GM12878 (cell line): ENCODE measurements around the gene LDLRAD3. TPM values are rescaled to one million over a fixed set of nuclear protein-coding genes. Genes with fewer than 3 reads are reported as not detected.

Experiments used
- ATAC-seq: fragments of 200-7000 bp; cut with Tn5 transposase; 3 replicates; pipeline ENCODE4 v1.9.1; 2020; ENCODE audit warnings: mild to moderate bottlenecking, moderate library complexity
- BruUV-seq: library from RNA; stranded (reverse); fragments of 400-500 nt; replicated peaks from 2 replicates; lab custom pipeline; 2021; lab: Mats Ljungman, UMichigan
- CTCF ChIA-PET: fragments of 300-600 bp; sonication (Branson Sonifier 250); formaldehyde crosslinking; extraction: SDS; loops from one replicate; lab custom pipeline; 2021; ENCODE audit warnings: inconsistent platforms; lab: Yijun Ruan, JAX
- POLR2A ChIA-PET: fragments of 350-600 bp; formaldehyde crosslinking; extraction: SDS; loops from one replicate; lab custom pipeline; 2021; ENCODE audit warnings: inconsistent platforms; lab: Charles Lee
- RAD21 ChIA-PET: fragments of 300-600 bp; sonication (Branson Sonifier 250); formaldehyde crosslinking; loops from one replicate; lab custom pipeline; 2023; ENCODE audit warnings: antibody characterized with exemption; ENCODE audit not compliant: unreplicated experiment; lab: Charles Lee
- SMC1A ChIA-PET: fragments of 300-600 bp; sonication (Branson Sonifier 250); formaldehyde crosslinking; loops from one replicate; lab custom pipeline; 2023; ENCODE audit not compliant: unreplicated experiment, uncharacterized antibody; lab: Charles Lee
- DNase-seq: peaks from one replicate; pipeline ENCODE4 v3.0.0-alpha.2; 2011; ENCODE audit warnings: low read depth, low spot score
- FAIRE-seq: peaks from 3 replicates; lab custom pipeline; 2011; peaks lifted over from hg19 to GRCh38; lab: Jason Lieb, UNC
- H2AFZ ChIP-seq: 2 replicates; pipeline ENCODE4 v1.6.0; 2011; ENCODE audit warnings: low read depth, low read length, control low read depth; ENCODE audit not compliant: control insufficient read depth
- H3K27ac ChIP-seq: 2 replicates; pipeline ENCODE4 v1.5.1; 2011; ENCODE audit warnings: control low read depth; ENCODE audit not compliant: control insufficient read depth, insufficient read depth
- H3K27me3 ChIP-seq, 2 experiments: replicated peaks in 1 of 2; 2 replicates each; pipeline versions ENCODE4 v1.6.0 to v1.6.1; 2011; ENCODE audit warnings: low read length in 1 of 2; ENCODE audit not compliant: control insufficient read depth in 2 of 2, insufficient read depth in 2 of 2
- H3K36me3 ChIP-seq, 2 experiments: 2 replicates each; pipeline ENCODE4 v1.5.1; 2011; ENCODE audit warnings: low read length in 1 of 2; ENCODE audit not compliant: control insufficient read depth in 2 of 2, insufficient read depth in 2 of 2
- H3K4me1 ChIP-seq: 2 replicates; pipeline ENCODE4 v1.6.1; 2011; ENCODE audit warnings: mild to moderate bottlenecking, low read length, moderate library complexity, mixed read lengths; ENCODE audit not compliant: control insufficient read depth, insufficient read depth
- H3K4me2 ChIP-seq: 2 replicates; pipeline ENCODE4 v1.6.0; 2011; ENCODE audit warnings: control low read depth; ENCODE audit not compliant: control insufficient read depth, insufficient read depth
- H3K4me3 ChIP-seq: fragments of 200-600 bp; sonication (generic); 2 replicates; pipeline ENCODE4 v1.5.1; 2016
- H3K79me2 ChIP-seq: 2 replicates; pipeline ENCODE4 v1.6.0; 2011; ENCODE audit warnings: low read length; ENCODE audit not compliant: control insufficient read depth, insufficient read depth
- H3K9ac ChIP-seq: 2 replicates; pipeline ENCODE4 v1.8.0; 2011; ENCODE audit warnings: low read length, control low read depth, mixed read lengths; ENCODE audit not compliant: control insufficient read depth, insufficient read depth
- H3K9me3 ChIP-seq: replicated peaks from 3 replicates; pipeline ENCODE4 v1.5.1; 2011; ENCODE audit warnings: mild to moderate bottlenecking, low read length; ENCODE audit not compliant: control insufficient read depth, insufficient read depth
- H4K20me1 ChIP-seq: 2 replicates; pipeline ENCODE4 v1.6.0; 2011; ENCODE audit not compliant: control insufficient read depth, insufficient read depth
- BACH1 ChIP-seq: fragments of 450-650 bp; IDR thresholded peaks from 2 replicates; pipeline ENCODE4 v1.6.1; 2017; ENCODE audit warnings: mild to moderate bottlenecking, borderline replicate concordance
- BCL11A ChIP-seq: IDR thresholded peaks from 2 replicates; pipeline ENCODE4 v1.6.1; 2011; ENCODE audit warnings: low read depth, low read length
- CTCF ChIP-seq, 3 experiments: IDR thresholded peaks in 2 of 3; conservative IDR thresholded peaks in 1 of 3; 2 replicates each; pipeline ENCODE4 v1.5.1; 2011; ENCODE audit warnings: low read depth in 3 of 3, low read length in 3 of 3, mild to moderate bottlenecking in 3 of 3, control low read depth in 2 of 3, moderate library complexity in 2 of 3, inconsistent platforms in 1 of 3, mixed read lengths in 1 of 3; ENCODE audit not compliant: control insufficient read depth in 2 of 3, insufficient read depth in 1 of 3; ENCODE audit errors: extremely low read depth in 1 of 3
- EGR1 ChIP-seq, 2 experiments: IDR thresholded peaks; 1 replicate in 1 of 2; 2 replicates in 1 of 2; pipeline ENCODE4 v1.6.1; 2011 to 2012; ENCODE audit warnings: low read depth in 2 of 2, low read length in 2 of 2, borderline replicate concordance in 1 of 2, mild to moderate bottlenecking in 1 of 2, moderate library complexity in 1 of 2
- FOS ChIP-seq: IDR thresholded peaks from 3 replicates; pipeline ENCODE4 v1.6.1; 2011; ENCODE audit warnings: borderline replicate concordance; ENCODE audit not compliant: insufficient read length; ENCODE audit errors: extremely low read depth
- FOXK2 ChIP-seq: fragments of 450-650 bp; IDR thresholded peaks from 2 replicates; pipeline ENCODE4 v1.6.1; 2017; ENCODE audit warnings: mild to moderate bottlenecking, moderate library complexity
- FOXM1 ChIP-seq: IDR thresholded peaks from 2 replicates; pipeline ENCODE4 v1.6.1; 2012; ENCODE audit warnings: low read depth, mild to moderate bottlenecking, inconsistent platforms, low read length, moderate library complexity
- HDAC2 ChIP-seq: fragments of 200-600 bp; sonication (generic); IDR thresholded peaks from 2 replicates; pipeline ENCODE4 v1.6.1; 2017
- IKZF2 ChIP-seq, 2 experiments: fragments of 450-650 bp; IDR thresholded peaks; 2 replicates each; pipeline ENCODE4 v1.6.1; 2017; ENCODE audit warnings: mild to moderate bottlenecking in 2 of 2, moderate library complexity in 2 of 2
- JUNB ChIP-seq: IDR thresholded peaks from 2 replicates; pipeline ENCODE4 v1.6.1; 2016; ENCODE audit warnings: antibody characterized with exemption, mild to moderate bottlenecking
- PAX8 ChIP-seq: fragments of 450-650 bp; IDR thresholded peaks from 2 replicates; pipeline ENCODE4 v1.6.1; 2017; ENCODE audit warnings: mild to moderate bottlenecking, moderate library complexity
- SIX5 ChIP-seq: IDR thresholded peaks from 2 replicates; pipeline ENCODE4 v1.6.1; 2011; ENCODE audit warnings: mild to moderate bottlenecking, low read depth, low read length, moderate library complexity; ENCODE audit not compliant: severe bottlenecking
- SMC3 ChIP-seq: IDR thresholded peaks from 2 replicates; pipeline ENCODE4 v1.6.1; 2011; ENCODE audit warnings: low read length, improper control_type of control experiment, borderline replicate concordance
- SREBF1 ChIP-seq: IDR thresholded peaks from 2 replicates; pipeline ENCODE4 v1.6.1; 2012; ENCODE audit warnings: mild to moderate bottlenecking, low read length
- SUPT20H ChIP-seq: IDR thresholded peaks from 2 replicates; pipeline ENCODE4 v1.6.1; 2011; ENCODE audit warnings: low read depth, mild to moderate bottlenecking, low read length, moderate library complexity, borderline replicate concordance; ENCODE audit not compliant: control insufficient read depth
- ZBED1 ChIP-seq: IDR thresholded peaks from 2 replicates; pipeline ENCODE4 v1.6.1; 2016; ENCODE audit warnings: borderline replicate concordance
- WGBS: methylation state at CpG from one replicate; pipeline ENCODE4 v1.1.6; 2016; ENCODE audit warnings: low lambda C conversion rate; ENCODE audit not compliant: insufficient replicate concordance, insufficient coverage; ENCODE audit errors: missing lambda C conversion rate; 5-methylcytosine and 5-hydroxymethylcytosine counted together
- in situ Hi-C: fragments of 300-500 bp; cut with MboI; formaldehyde crosslinking; loops from 9 replicates; pipeline ENCODE4 v1.14.3; 2018; ENCODE audit warnings: mixed read lengths
- intact Hi-C: fragments of 100-400 bp; cut with micrococcal nuclease; formaldehyde crosslinking; loops from one replicate; pipeline ENCODE4 v1.14.2; 2022; ENCODE audit not compliant: unreplicated experiment
- polyA plus RNA-seq, 11 experiments: library from polyadenylated mRNA; depleted of rRNA in 4 of 11; unstranded in 6 of 11; stranded (reverse) in 5 of 11; fragments of >200 nt; fragmentation: Nextera tagmentation in 4 of 11; fragmentation: Illumina TruSeq in 1 of 11; extraction: Ambion mirVana in 4 of 11; extraction: Trizol in 1 of 11; gene quantifications; 1 replicate in 1 of 11; 2 replicates in 10 of 11; pipeline versions ENCODE4 v1.2.1 to v1.2.3, GENCODE V29; 2011 to 2016; ENCODE audit warnings: inconsistent platforms in 2 of 11, missing spikeins in 2 of 11, low read depth in 1 of 11
- total RNA-seq, 4 experiments: library from RNA; depleted of rRNA in 3 of 4; stranded (reverse); fragments of >200 nt in 3 of 4; fragmentation: Illumina TruSeq in 1 of 4; extraction: Trizol in 1 of 4; gene quantifications; 2 replicates each; pipeline versions ENCODE4 v1.2.1 to v1.2.3, GENCODE V29; 2013 to 2021
- TF ChIP-seq, protein P1 (sequence below): fragments of 450-650 bp; IDR thresholded peaks from 2 replicates; pipeline ENCODE4 v1.6.1; 2018; ENCODE audit warnings: mild to moderate bottlenecking, low read depth, moderate library complexity; ENCODE audit not compliant: partially characterized antibody
- TF ChIP-seq, protein P2 (sequence below): fragments of 450-650 bp; IDR thresholded peaks from 2 replicates; pipeline ENCODE4 v1.6.1; 2017; ENCODE audit warnings: mild to moderate bottlenecking

The LDLRAD3 gene
- total and polyA plus RNA-seq, 10 of the 15 experiments (the other 5 are each of a cell fraction or from before 2014, with no cell fraction given), result 2.5 to 17.2 (median 10.7) TPM

GRCh38 chr11:36056160-36056751 lies 112.4 kb downstream of the LDLRAD3 start:
- peak; percentile 60 for ATAC-seq
- no peak overlapping the region for H2AFZ ChIP-seq
- peaks cover 3% of the 10 kb centered on the region; the same call in 1 of the 3 replicates for H3K9me3 ChIP-seq
- RAD21 ChIA-PET, result interaction anchor here (0.7 to 2.6 kb wide), 4 partner anchors 76 to 453 kb away, joined by 3 to 24 read pairs (median 6); no protein-coding TSS in a partner anchor
- BruUV-seq, result no TSS peak
- POLR2A ChIA-PET, result no interaction called here
- H3K9ac ChIP-seq, result no peak overlapping the region
- intact Hi-C loops, result loop anchor here (5.0 kb wide), 1 partner anchor 439 kb away; the partner anchor contains the start of gene FJX1
- no peak for FAIRE-seq
- H4K20me1 ChIP-seq, result no peaks in the 10 kb centered on the region
- H3K79me2 ChIP-seq, result no peaks in the 10 kb centered on the region
- 69% methylated on average over 8 of the region's 8 CpGs for WGBS
- in situ Hi-C loops, result no loop called here
- CTCF ChIA-PET, result interaction anchor here (0.7 to 2.6 kb wide), 13 partner anchors 11 to 437 kb away, joined by 3 to 22 read pairs (median 3); no protein-coding TSS in a partner anchor
- no peaks in the 10 kb centered on the region; a peak in 1 of 4 replicates for H3K36me3 ChIP-seq
- H3K4me1 ChIP-seq, result no peaks in the 10 kb centered on the region; the same call in 1 of the 2 replicates
- H3K4me3 ChIP-seq, result no peak overlapping the region
- H3K27me3 ChIP-seq, result no peaks in the 10 kb centered on the region; a peak in 1 of 4 replicates
- no peak overlapping the region for H3K27ac ChIP-seq
- DNase-seq, result no peak
- no peak overlapping the region for H3K4me2 ChIP-seq
- SMC1A ChIA-PET, result interaction anchor here (0.5 to 2.0 kb wide), 4 partner anchors 75 to 234 kb away, joined by 3 to 10 read pairs (median 4); no protein-coding TSS in a partner anchor
- no peak for TF ChIP-seq IKZF2 (IDR thresholded peaks at IDR 0.05)
- no peak for TF ChIP-seq EGR1 (IDR thresholded peaks at IDR 0.05; ENCODE audit: borderline replicate concordance in 1 of 2, low read depth in 2 of 2, low read length in 2 of 2)
- peak; percentile 36; the same call in 1 of the 2 replicates for TF ChIP-seq SMC3
- TF ChIP-seq FOXK2, result no peak
- no peak for TF ChIP-seq BACH1
- TF ChIP-seq HDAC2, result no peak
- TF ChIP-seq ZBED1, result no peak
- no peak for TF ChIP-seq JUNB
- TF ChIP-seq, protein P1, sequence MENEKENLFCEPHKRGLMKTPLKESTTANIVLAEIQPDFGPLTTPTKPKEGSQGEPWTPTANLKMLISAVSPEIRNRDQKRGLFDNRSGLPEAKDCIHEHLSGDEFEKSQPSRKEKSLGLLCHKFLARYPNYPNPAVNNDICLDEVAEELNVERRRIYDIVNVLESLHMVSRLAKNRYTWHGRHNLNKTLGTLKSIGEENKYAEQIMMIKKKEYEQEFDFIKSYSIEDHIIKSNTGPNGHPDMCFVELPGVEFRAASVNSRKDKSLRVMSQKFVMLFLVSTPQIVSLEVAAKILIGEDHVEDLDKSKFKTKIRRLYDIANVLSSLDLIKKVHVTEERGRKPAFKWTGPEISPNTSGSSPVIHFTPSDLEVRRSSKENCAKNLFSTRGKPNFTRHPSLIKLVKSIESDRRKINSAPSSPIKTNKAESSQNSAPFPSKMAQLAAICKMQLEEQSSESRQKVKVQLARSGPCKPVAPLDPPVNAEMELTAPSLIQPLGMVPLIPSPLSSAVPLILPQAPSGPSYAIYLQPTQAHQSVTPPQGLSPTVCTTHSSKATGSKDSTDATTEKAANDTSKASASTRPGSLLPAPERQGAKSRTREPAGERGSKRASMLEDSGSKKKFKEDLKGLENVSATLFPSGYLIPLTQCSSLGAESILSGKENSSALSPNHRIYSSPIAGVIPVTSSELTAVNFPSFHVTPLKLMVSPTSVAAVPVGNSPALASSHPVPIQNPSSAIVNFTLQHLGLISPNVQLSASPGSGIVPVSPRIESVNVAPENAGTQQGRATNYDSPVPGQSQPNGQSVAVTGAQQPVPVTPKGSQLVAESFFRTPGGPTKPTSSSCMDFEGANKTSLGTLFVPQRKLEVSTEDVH, result no peak
- no peak for TF ChIP-seq FOXM1
- TF ChIP-seq BCL11A, result no peak
- TF ChIP-seq SREBF1, result no peak
- TF ChIP-seq PAX8, result no peak
- TF ChIP-seq SUPT20H, result no peak
- TF ChIP-seq, protein P2, sequence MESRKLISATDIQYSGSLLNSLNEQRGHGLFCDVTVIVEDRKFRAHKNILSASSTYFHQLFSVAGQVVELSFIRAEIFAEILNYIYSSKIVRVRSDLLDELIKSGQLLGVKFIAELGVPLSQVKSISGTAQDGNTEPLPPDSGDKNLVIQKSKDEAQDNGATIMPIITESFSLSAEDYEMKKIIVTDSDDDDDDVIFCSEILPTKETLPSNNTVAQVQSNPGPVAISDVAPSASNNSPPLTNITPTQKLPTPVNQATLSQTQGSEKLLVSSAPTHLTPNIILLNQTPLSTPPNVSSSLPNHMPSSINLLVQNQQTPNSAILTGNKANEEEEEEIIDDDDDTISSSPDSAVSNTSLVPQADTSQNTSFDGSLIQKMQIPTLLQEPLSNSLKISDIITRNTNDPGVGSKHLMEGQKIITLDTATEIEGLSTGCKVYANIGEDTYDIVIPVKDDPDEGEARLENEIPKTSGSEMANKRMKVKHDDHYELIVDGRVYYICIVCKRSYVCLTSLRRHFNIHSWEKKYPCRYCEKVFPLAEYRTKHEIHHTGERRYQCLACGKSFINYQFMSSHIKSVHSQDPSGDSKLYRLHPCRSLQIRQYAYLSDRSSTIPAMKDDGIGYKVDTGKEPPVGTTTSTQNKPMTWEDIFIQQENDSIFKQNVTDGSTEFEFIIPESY, result no peak
- TF ChIP-seq FOS, result no peak
- no peak for TF ChIP-seq SIX5
- TF ChIP-seq CTCF (IDR thresholded peaks at IDR 0.05 in 2 of 3, conservative IDR thresholded peaks at IDR 0.05 in 1 of 3; ENCODE audit: control insufficient read depth in 2 of 3, extremely low read depth in 1 of 3, insufficient read depth in 1 of 3, low read depth in 3 of 3, low read length in 3 of 3), result peak; percentile 41 to 62 (median 53); a peak in 5 of 6 replicates
